T-helper 1 cell treated with Interleukin-12 subunit alpha and Interleukin-12 subunit beta and Interleukin-4 antibody, amounts not matched to agents 30 μg/mL and 1 μg/mL, for 36 hours (primary cell): ENCODE results near the gene RNF10.
A peak's percentile ranks its signal among the peaks of the same experiment; 100 is the strongest.

Source experiments
- H3K27ac Mint-ChIP-seq: one replicate; pipeline ENCODE4 v1.8.0; 2021; ENCODE audit warnings: mild to moderate bottlenecking, mixed read lengths
- H3K27me3 Mint-ChIP-seq: one replicate; pipeline ENCODE4 v1.8.0; 2021; ENCODE audit warnings: low read depth, mixed read lengths
- H3K36me3 Mint-ChIP-seq: one replicate; pipeline ENCODE4 v1.8.0; 2021; ENCODE audit warnings: low read depth, mixed read lengths
- H3K4me1 Mint-ChIP-seq: one replicate; pipeline ENCODE4 v1.8.0; 2021; ENCODE audit warnings: low read depth, mixed read lengths
- H3K4me3 Mint-ChIP-seq: one replicate; pipeline ENCODE4 v1.8.0; 2021; ENCODE audit warnings: mild to moderate bottlenecking, moderate library complexity, mixed read lengths
- H3K9me3 Mint-ChIP-seq: one replicate; pipeline ENCODE4 v1.8.0; 2021; ENCODE audit warnings: mixed read lengths

Gene RNF10

GRCh38 chr12:120537856-120538220, 3.7 kb downstream of the RNF10 start:
- Mint-ChIP-seq H3K4me3 (peak overlapping the region; percentile 79), H3K27ac (peak overlapping the region; percentile 42), H3K36me3 (peaks cover 24% of the 10 kb centered on the region), H3K27me3 (no peaks in the 10 kb centered on the region), H3K4me1 (peaks cover 50% of the 10 kb centered on the region), H3K9me3 (no peaks in the 10 kb centered on the region)

DNA sequence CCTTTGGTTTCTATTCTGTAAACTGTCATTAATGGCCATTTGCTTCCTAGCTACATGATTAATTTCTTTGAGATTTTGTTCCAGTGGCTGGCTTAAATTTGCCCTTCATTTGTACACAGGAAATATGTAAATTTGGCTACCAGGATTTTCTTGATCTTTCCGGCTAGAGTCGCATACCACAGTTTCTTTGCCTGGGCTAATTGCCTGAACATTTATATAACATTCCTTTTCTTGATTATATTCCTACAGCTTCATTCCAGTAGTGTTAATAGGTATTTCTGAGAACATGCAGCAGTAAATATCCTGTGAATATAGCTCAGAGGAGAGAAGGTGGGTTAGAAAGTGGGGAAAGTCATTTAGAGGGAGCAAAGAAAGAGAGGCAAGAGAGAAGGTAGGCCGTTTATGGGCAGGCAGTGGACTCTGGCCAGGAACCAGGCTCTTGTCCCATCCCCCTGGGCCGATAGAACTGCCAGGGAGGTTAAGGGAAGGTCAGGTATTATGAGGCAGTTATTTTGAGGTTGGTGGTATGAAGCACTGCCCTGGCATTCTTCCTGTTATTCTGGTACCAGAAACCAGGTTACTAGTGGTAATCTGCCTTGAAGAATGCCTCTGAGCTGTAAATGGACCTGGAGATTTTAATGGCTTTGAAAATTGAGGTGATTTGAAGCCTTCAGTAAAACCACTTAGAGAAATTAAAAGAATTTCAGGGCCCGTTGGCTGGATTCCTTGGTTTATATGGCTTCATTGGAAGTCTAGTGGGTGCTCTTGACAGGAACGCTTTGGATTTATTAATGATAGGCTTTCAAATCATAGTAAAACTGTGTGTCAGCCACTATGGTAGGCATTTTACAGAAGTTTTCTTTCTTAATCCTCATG, 4.4 kb downstream of the RNF10 start:
- Mint-ChIP-seq H3K27ac (peak overlapping the region; percentile 84), H3K36me3 (peaks cover 24% of the 10 kb centered on the region), H3K4me1 (peaks cover 49% of the 10 kb centered on the region), H3K27me3 (no peaks in the 10 kb centered on the region), H3K9me3 (no peaks in the 10 kb centered on the region), H3K4me3 (peak overlapping the region; percentile 79)

- Mint-ChIP-seq H3K9me3 (no peaks in the 10 kb centered on the region), H3K36me3 (peaks cover 24% of the 10 kb centered on the region), H3K27me3 (no peaks in the 10 kb centered on the region), H3K27ac (peak overlapping the region; percentile 84), H3K4me1 (peaks cover 46% of the 10 kb centered on the region), H3K4me3 (no peak overlapping the region)
These were observed 5.1 kb downstream of the RNF10 start for GRCh38 chr12:120539303-120539702.

DNA sequence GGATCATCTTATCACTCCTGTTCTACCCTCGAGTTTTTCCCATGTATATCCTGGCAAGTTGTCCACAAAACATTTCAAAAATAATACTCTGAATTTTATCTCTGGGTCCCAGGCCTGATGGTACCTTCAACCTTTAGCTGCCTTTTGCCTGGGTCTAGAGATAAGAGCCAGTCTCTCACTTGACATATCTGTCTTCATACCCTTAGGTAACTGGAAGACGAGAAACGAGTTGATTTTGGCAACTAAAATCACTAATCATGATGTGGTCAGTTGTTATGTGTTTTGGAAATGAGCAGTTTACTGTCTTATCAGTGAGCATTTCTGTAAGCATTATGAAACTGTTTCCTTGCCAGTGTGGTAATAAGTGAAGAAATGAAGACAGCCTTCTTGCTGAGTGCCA, 6.3 kb downstream of the RNF10 start:
- H3K4me1 Mint-ChIP-seq, result peaks cover 43% of the 10 kb centered on the region
- H3K27ac Mint-ChIP-seq, result no peak overlapping the region
- no peak overlapping the region for H3K4me3 Mint-ChIP-seq
- no peaks in the 10 kb centered on the region for H3K9me3 Mint-ChIP-seq
- H3K27me3 Mint-ChIP-seq, result no peaks in the 10 kb centered on the region
- H3K36me3 Mint-ChIP-seq, result peaks cover 25% of the 10 kb centered on the region

DNA sequence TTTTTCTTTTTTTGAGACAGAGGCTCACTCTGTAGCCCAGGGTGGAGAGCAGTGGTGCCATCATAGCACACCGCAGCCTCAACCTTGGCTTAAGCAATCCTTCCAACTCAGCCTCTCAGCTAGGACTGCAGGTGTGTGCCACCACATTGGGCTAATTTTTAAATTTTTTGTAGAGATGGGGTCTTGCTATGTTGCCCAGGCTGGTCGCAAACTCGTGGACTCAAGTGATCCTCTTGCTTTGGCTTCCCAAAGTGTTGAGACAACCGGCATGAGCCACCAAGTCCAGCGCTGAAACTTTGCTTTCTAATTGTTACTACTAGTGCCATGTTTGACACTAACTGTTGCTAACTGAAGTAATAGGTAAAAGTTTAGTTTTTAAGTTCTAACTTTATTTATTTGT, 8.0 kb downstream of the RNF10 start:
- H3K27ac Mint-ChIP-seq, result no peak overlapping the region
- no peaks in the 10 kb centered on the region for H3K27me3 Mint-ChIP-seq
- H3K4me1 Mint-ChIP-seq, result peaks cover 28% of the 10 kb centered on the region
- H3K9me3 Mint-ChIP-seq, result no peaks in the 10 kb centered on the region
- H3K4me3 Mint-ChIP-seq, result no peak overlapping the region
- peaks cover 23% of the 10 kb centered on the region for H3K36me3 Mint-ChIP-seq

GRCh38 chr12:120544691-120545090, 10.5 kb downstream of the RNF10 start:
- H3K9me3 Mint-ChIP-seq, result no peaks in the 10 kb centered on the region
- peaks cover 15% of the 10 kb centered on the region for H3K36me3 Mint-ChIP-seq

DNA sequence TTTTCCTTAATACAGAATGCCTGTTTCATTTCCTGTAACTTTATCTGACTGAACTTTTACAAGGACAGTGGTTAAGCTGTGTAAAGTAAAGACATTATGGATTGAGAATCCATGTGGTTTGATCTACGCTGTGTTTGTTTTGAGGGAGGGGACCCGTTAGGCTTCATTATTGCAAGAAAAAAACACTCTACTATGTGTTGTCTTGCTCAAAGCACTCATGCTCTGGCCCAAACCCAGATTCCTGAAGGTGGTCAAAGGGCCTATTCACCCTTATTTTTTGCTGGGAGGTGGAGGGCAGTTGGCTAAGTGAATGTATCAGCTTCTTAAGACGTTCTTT, 11.9 kb downstream of the RNF10 start:
- Mint-ChIP-seq H3K27me3 (no peaks in the 10 kb centered on the region), H3K9me3 (no peaks in the 10 kb centered on the region), H3K27ac (no peak overlapping the region), H3K4me1 (peaks cover 2% of the 10 kb centered on the region), H3K4me3 (no peak overlapping the region), H3K36me3 (peaks cover 12% of the 10 kb centered on the region)

More at GRCh38 chr12:120544691-120545090, 10.5 kb downstream of the RNF10 start:
- H3K27me3 Mint-ChIP-seq, result no peaks in the 10 kb centered on the region
- no peak overlapping the region for H3K4me3 Mint-ChIP-seq
- H3K4me1 Mint-ChIP-seq, result peaks cover 6% of the 10 kb centered on the region
- H3K27ac Mint-ChIP-seq, result no peak overlapping the region

DNA sequence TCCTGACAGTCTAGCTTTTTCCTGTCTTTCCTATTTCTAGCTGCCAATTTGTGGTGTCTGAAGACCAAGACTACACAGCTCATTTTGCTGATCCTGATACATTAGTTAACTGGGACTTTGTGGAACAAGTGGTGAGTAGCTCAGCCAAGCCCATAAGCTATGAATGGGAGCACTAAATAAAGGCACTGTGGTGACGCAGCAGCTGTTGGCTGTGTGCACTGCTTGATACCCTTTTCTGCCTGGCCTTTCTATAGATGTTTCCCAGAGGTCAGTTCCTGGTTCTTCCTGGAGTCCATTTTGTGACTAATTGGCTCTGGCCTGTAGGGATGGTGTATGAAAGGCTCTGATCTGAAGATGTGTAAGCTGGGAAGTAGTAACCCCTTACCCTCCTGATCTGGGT, 20.5 kb downstream of the RNF10 start:
- Mint-ChIP-seq H3K4me1 (peaks cover 3% of the 10 kb centered on the region), H3K4me3 (no peak overlapping the region), H3K9me3 (no peaks in the 10 kb centered on the region), H3K27me3 (no peaks in the 10 kb centered on the region), H3K36me3 (peaks cover 29% of the 10 kb centered on the region), H3K27ac (no peak overlapping the region)

GRCh38 chr12:120557589-120557988, 23.4 kb downstream of the RNF10 start:
- Mint-ChIP-seq H3K4me1 (no peaks in the 10 kb centered on the region), H3K27me3 (no peaks in the 10 kb centered on the region), H3K36me3 (peaks cover 39% of the 10 kb centered on the region), H3K27ac (no peak overlapping the region), H3K9me3 (no peaks in the 10 kb centered on the region), H3K4me3 (no peak overlapping the region)

- Mint-ChIP-seq H3K4me3 (no peak overlapping the region), H3K27ac (no peak overlapping the region), H3K9me3 (no peaks in the 10 kb centered on the region), H3K36me3 (peaks cover 42% of the 10 kb centered on the region), H3K4me1 (no peaks in the 10 kb centered on the region), H3K27me3 (no peaks in the 10 kb centered on the region)
These were observed 28.8 kb downstream of the RNF10 start for GRCh38 chr12:120562906-120563305.

DNA sequence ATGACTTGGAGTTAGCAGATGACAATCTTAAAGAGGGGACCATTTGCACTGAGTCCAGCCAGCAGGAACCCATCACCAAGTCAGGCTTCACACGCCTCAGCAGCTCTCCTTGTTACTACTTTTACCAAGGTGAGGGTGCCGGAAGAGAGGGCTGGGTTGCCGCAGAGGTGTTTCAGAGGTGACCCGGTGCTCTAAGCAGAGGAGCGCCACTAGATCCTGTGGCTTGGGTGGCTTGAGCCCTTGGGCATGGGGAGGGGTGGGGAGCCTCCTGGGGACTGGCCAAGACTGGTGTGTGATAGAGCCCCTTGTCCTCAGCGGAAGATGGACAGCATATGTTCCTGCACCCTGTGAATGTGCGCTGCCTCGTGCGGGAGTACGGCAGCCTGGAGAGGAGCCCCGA, 29.3 kb downstream of the RNF10 start:
- no peak overlapping the region for H3K4me3 Mint-ChIP-seq
- H3K27me3 Mint-ChIP-seq, result no peaks in the 10 kb centered on the region
- H3K27ac Mint-ChIP-seq, result no peak overlapping the region
- H3K9me3 Mint-ChIP-seq, result no peaks in the 10 kb centered on the region
- no peaks in the 10 kb centered on the region for H3K4me1 Mint-ChIP-seq
- peaks cover 41% of the 10 kb centered on the region for H3K36me3 Mint-ChIP-seq

GRCh38 chr12:120571299-120571698, 37.1 kb downstream of the RNF10 start:
- H3K36me3 Mint-ChIP-seq, result peaks cover 54% of the 10 kb centered on the region
- H3K4me1 Mint-ChIP-seq, result peaks cover 3% of the 10 kb centered on the region
- H3K9me3 Mint-ChIP-seq, result no peaks in the 10 kb centered on the region
- no peak overlapping the region for H3K4me3 Mint-ChIP-seq
- no peaks in the 10 kb centered on the region for H3K27me3 Mint-ChIP-seq
- H3K27ac Mint-ChIP-seq, result peak overlapping the region; percentile 7

GRCh38 chr12:120573560-120573959, 39.4 kb downstream of the RNF10 start:
- peaks cover 3% of the 10 kb centered on the region for H3K4me1 Mint-ChIP-seq
- no peaks in the 10 kb centered on the region for H3K27me3 Mint-ChIP-seq
- no peaks in the 10 kb centered on the region for H3K9me3 Mint-ChIP-seq
- H3K4me3 Mint-ChIP-seq, result no peak overlapping the region
- H3K36me3 Mint-ChIP-seq, result peaks cover 58% of the 10 kb centered on the region
- H3K27ac Mint-ChIP-seq, result no peak overlapping the region

DNA sequence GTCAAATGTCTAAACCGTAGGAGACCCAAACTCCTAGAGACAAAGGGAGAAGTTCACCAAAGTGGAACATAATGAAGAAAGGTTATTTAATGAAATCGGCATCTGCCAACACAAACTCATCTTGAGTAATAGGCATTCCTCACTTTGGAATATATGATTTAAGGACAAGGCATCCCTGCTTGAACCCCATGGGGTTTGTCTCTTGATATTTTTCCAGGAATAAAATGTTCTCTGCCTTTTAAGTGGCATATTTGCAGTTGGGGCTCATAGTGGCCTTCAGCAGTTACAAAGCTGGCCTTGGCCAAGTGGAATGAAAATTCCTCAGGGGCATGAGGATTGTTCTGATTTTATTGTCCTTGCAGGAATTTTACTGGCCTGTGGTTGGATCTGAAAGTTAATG, 40.0 kb downstream of the RNF10 start:
- H3K27ac Mint-ChIP-seq, result no peak overlapping the region
- H3K27me3 Mint-ChIP-seq, result no peaks in the 10 kb centered on the region
- no peaks in the 10 kb centered on the region for H3K9me3 Mint-ChIP-seq
- peaks cover 57% of the 10 kb centered on the region for H3K36me3 Mint-ChIP-seq
- peaks cover 3% of the 10 kb centered on the region for H3K4me1 Mint-ChIP-seq
- H3K4me3 Mint-ChIP-seq, result no peak overlapping the region

DNA sequence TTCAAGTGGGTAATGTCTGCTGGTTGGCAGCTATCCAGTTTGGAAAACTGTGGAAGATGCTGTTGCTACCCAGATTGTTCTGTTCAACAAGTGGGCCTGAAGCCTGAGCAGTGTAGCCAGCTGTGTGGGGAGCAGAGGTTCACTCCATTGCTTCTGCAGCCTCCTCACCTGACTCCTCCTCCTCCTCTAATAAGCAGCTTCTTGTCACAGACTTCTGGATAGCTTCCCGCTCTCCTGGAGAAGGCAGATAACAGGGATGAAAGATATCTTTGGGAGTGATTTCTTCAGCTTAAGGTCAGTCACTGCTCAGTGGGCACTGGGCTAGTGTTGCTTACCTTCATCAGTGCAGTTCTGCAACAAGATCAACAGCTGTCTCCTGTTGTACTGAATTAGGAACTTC, 45.0 kb downstream of the RNF10 start:
- Mint-ChIP-seq H3K36me3 (peaks cover 31% of the 10 kb centered on the region), H3K27ac (no peak overlapping the region), H3K4me3 (peak overlapping the region; percentile 30), H3K9me3 (no peaks in the 10 kb centered on the region), H3K4me1 (peaks cover 33% of the 10 kb centered on the region), H3K27me3 (peaks cover 8% of the 10 kb centered on the region)
